Left lung (tissue), 10 donors: ENCODE measurements around the gene RAB3C. TPM values are rescaled to one million over a fixed set of nuclear protein-coding genes. Genes with fewer than 3 reads are reported as not detected.

Experiments
- ATAC-seq: fragments of 200-7000 bp; cut with Tn5 transposase; one replicate; pipeline ENCODE4 v1.9.1; 2020; ENCODE audit warnings: moderate library complexity
- DNase-seq, 4 donors: peaks; one replicate each; pipeline ENCODE4 v3.0.0-alpha.2; 2013 to 2020
- H3K27ac ChIP-seq, 2 donors: fragments of 200-600 bp; sonication (generic) in 1 of 2; one replicate each; pipeline versions ENCODE4 v1.5.0 to v1.8.0; 2020 to 2021
- H3K27me3 ChIP-seq, 2 donors: fragments of 200-600 bp; sonication (generic) in 1 of 2; one replicate each; pipeline versions ENCODE4 v1.5.0 to v1.8.0; 2020 to 2021
- H3K36me3 ChIP-seq, 2 donors: fragments of 200-600 bp; sonication (generic) in 1 of 2; one replicate each; pipeline versions ENCODE4 v1.5.0 to v1.8.0; 2020 to 2021
- H3K4me1 ChIP-seq, 2 donors: fragments of 200-600 bp; one replicate each; pipeline ENCODE4 v1.8.0; 2021
- H3K4me3 ChIP-seq, 2 donors: fragments of 200-600 bp; sonication (generic) in 1 of 2; one replicate each; pipeline versions ENCODE4 v1.5.0 to v1.8.0; 2020 to 2021; ENCODE audit warnings: mild to moderate bottlenecking in 1 of 2
- H3K9me3 ChIP-seq, 2 donors: fragments of 200-600 bp; sonication (generic) in 1 of 2; one replicate each; pipeline versions ENCODE4 v1.5.0 to v1.8.0; 2020 to 2021
- intact Hi-C, 2 donors: fragments of 100-400 bp; cut with DNase I; formaldehyde crosslinking; loops; one replicate each; pipeline versions ENCODE4 v1.11.2 to v1.14.2; 2022
- polyA plus RNA-seq, 6 donors: library from polyadenylated mRNA; unstranded; fragments of 120-200 nt; gene quantifications; one replicate each; pipeline ENCODE4 v1.2.1, GENCODE V29; 2013; ENCODE audit not compliant: insufficient read length in 6 of 6
- total RNA-seq, 2 donors: library from RNA; stranded (reverse); fragmentation: NEBNext Ultra II Directional; extraction: Animal tissue kit (Norgen Biotek cat#: 25700); gene quantifications; one replicate each; pipeline ENCODE4 v1.2.1, GENCODE V29; 2021
- TF ChIP-seq, protein P1 (sequence below), 2 donors: fragments of 200-600 bp; sonication (generic) in 1 of 2; IDR thresholded peaks; one replicate each; pipeline versions ENCODE4 v1.5.0 to v1.8.0; 2021; ENCODE audit warnings: antibody characterized with exemption in 2 of 2
- donor health status: DM: no; HTN: yes; CAD: no.
- donor health status: DM: no; HTN: no; CAD: no.

The RAB3C gene
- total and polyA plus RNA-seq, 8 donors: 1.1 to 3.5 (median 1.6) TPM

DNA sequence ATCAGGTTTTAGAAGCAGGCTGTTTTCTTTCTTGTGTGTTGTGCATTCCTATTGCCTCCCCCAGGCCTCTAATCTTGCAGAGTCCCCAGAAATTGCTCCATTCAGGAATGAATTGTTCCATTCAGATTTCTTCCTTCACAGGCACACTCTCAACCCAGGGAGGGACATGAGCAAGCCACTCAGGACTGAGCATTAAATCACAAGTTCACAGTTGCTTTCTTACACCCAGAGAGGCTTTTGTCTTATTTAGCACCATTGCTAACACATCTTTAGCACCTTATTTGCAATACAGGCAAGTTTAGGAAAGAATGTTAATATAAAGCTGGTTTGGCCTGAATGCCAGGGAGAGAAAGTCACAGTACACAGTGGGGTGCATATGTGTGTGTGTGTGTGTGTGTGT is 221.4 kb downstream of the RAB3C start:
- Histone ChIP-seq H3K27ac (no peak overlapping the region), H3K4me1 (no peaks in the 10 kb centered on the region), H3K4me3 (no peak overlapping the region), H3K36me3 (no peaks in the 10 kb centered on the region), H3K27me3 (no peaks in the 10 kb centered on the region), H3K9me3 (no peaks in the 10 kb centered on the region)
- intact Hi-C loops: no loop called here
- ATAC-seq (no peak), DNase-seq (peak in 2 of 4 donors; percentile 8 to 23)
- TF ChIP-seq, protein P1, sequence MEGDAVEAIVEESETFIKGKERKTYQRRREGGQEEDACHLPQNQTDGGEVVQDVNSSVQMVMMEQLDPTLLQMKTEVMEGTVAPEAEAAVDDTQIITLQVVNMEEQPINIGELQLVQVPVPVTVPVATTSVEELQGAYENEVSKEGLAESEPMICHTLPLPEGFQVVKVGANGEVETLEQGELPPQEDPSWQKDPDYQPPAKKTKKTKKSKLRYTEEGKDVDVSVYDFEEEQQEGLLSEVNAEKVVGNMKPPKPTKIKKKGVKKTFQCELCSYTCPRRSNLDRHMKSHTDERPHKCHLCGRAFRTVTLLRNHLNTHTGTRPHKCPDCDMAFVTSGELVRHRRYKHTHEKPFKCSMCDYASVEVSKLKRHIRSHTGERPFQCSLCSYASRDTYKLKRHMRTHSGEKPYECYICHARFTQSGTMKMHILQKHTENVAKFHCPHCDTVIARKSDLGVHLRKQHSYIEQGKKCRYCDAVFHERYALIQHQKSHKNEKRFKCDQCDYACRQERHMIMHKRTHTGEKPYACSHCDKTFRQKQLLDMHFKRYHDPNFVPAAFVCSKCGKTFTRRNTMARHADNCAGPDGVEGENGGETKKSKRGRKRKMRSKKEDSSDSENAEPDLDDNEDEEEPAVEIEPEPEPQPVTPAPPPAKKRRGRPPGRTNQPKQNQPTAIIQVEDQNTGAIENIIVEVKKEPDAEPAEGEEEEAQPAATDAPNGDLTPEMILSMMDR (IDR thresholded peaks at IDR 0.05): no peak

DNA sequence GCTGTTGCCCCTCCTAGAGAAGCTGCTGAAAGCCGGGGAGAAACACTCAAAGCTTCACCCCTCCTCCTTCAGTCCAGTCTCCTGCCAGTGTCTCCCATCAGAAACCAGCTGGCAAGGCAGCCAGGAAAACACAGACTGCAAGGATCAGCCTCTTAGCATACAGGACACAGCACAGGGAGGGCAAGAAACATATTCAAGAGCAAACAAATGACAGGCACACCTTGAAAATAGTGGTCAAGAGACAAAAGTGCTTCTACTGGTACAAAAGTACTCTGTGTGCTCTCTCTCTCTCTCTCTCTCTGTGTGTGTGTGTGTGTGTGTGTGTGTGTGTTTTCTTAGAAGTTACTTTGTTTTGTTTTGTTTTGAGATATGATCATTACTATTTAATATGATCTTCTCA is 227.2 kb downstream of the RAB3C start:
- Histone ChIP-seq H3K4me3 (no peak overlapping the region), H3K36me3 (no peaks in the 10 kb centered on the region), H3K27me3 (no peaks in the 10 kb centered on the region), H3K9me3 (no peaks in the 10 kb centered on the region), H3K4me1 (no peaks in the 10 kb centered on the region), H3K27ac (no peak overlapping the region)
- TF ChIP-seq, protein P1 (IDR thresholded peaks at IDR 0.05): no peak
- DNase-seq (no peak), ATAC-seq (peak; percentile 42)
- intact Hi-C loops: no loop called here

DNA sequence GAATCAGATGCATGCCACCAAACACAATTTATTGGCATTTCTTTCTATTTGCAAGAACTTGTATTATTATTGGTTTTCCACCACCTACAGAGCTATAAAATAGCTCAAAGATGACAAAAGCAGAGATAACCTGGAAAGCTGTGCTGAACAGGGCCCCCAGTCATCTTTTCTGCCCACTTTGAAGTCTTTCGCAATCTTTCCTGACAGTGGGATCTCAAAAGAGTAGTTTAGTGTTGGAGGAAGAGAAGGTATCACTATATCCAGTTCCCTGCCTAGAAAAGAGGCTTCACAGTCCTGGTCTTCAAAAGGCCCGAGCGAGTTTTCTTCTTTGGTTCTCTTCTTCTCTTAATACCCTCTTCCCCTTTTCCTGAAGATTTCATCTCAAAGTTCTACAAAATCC is 231.0 kb downstream of the RAB3C start:
- ATAC-seq: no peak
- no peak for DNase-seq
- intact Hi-C loops: no loop called here

DNA sequence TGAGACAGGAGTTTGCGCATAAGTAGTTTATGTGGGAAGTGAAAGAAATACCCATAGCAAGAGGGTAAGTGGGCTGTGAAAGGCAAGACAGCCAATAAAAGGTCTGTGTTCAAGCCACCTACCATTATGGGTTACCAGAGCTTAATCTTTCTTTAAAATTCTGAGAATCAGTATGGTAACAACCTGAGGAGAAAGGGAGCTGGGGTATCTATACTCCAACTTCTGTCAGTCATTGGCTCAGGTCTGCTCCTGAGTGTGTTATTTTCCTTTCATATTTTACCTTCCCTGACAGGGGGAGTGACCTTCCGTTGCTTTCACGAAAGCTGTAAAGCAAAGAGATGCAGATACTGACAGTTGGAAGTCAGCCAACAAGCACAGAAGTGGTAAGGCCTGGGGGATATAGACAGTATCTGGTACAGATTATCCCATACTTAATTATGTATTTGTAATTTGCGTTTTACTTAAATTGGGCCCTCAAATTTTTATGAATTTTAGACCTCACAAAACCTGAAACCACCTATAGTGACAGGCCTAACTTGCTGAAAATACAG is 233.4 kb downstream of the RAB3C start:
- Histone ChIP-seq H3K9me3 (no peaks in the 10 kb centered on the region), H3K36me3 (no peaks in the 10 kb centered on the region), H3K27ac (no peak overlapping the region), H3K4me1 (no peaks in the 10 kb centered on the region), H3K27me3 (no peaks in the 10 kb centered on the region), H3K4me3 (no peak overlapping the region)
- intact Hi-C loops: no loop called here
- TF ChIP-seq, protein P1 (IDR thresholded peaks at IDR 0.05): no peak
- DNase-seq (no peak), ATAC-seq (no peak)

More for the DNA sequence above, 231.0 kb downstream of the RAB3C start:
- Histone ChIP-seq H3K27ac (no peak overlapping the region), H3K4me1 (no peaks in the 10 kb centered on the region), H3K27me3 (no peaks in the 10 kb centered on the region), H3K36me3 (no peaks in the 10 kb centered on the region), H3K4me3 (no peak overlapping the region), H3K9me3 (no peaks in the 10 kb centered on the region)
- TF ChIP-seq, protein P1 (IDR thresholded peaks at IDR 0.05): no peak

DNA sequence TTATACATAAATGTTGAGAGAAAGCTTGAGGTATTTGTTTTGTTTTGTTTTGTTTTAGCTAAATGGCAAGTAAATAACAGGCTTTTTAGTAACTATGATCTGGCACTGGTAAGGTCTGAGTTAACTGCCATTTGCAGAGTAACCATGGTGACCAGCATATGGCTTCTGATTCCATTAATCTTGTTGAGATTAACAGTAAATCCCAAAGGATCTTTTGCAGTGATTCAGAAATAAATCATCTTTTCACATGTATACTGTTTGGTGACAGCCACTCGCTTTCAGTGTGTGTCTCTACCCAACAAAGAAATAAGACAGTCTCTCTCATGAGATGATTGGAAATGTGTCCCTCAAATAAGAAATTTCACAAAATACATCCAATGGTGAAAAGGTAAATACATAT is 235.6 kb downstream of the RAB3C start:
- DNase-seq (no peak), ATAC-seq (no peak)
- Histone ChIP-seq H3K27me3 (no peaks in the 10 kb centered on the region), H3K9me3 (no peaks in the 10 kb centered on the region), H3K4me1 (no peaks in the 10 kb centered on the region), H3K36me3 (no peaks in the 10 kb centered on the region), H3K27ac (no peak overlapping the region), H3K4me3 (no peak overlapping the region)
- TF ChIP-seq, protein P1 (IDR thresholded peaks at IDR 0.05): no peak
- intact Hi-C loops: no loop called here
